Upper lobe of left lung (tissue), 6 donors: ENCODE results near the gene CEP78. TPM values are rescaled to one million over a fixed set of nuclear protein-coding genes. Genes with fewer than 3 reads are reported as not detected.

Source experiments
- ATAC-seq, 2 donors: fragments of 200-7000 bp; cut with Tn5 transposase; one replicate each; pipeline ENCODE4 v1.9.1; 2022; ENCODE audit warnings: mild to moderate bottlenecking in 2 of 2, moderate library complexity in 2 of 2; ENCODE audit not compliant: low FRiP score in 2 of 2
- DNase-seq, 2 donors: peaks; one replicate each; pipeline ENCODE4 v3.0.0-alpha.2; 2019 to 2020
- H3K27ac ChIP-seq, 4 donors: fragments of 200-600 bp; sonication (generic); one replicate each; pipeline ENCODE4 v1.5.1; 2016 to 2019
- H3K27me3 ChIP-seq, 4 donors: fragments of 200-600 bp; sonication (generic); one replicate each; pipeline ENCODE4 v1.5.1; 2017 to 2019
- H3K36me3 ChIP-seq, 4 donors: fragments of 200-600 bp; sonication (generic); one replicate each; pipeline ENCODE4 v1.5.1; 2016 to 2019
- H3K4me1 ChIP-seq, 4 donors: fragments of 200-600 bp; sonication (generic); one replicate each; pipeline ENCODE4 v1.5.1; 2018 to 2019
- H3K4me3 ChIP-seq, 4 donors: fragments of 200-600 bp; sonication (generic); one replicate each; pipeline ENCODE4 v1.5.1; 2017 to 2019; ENCODE audit warnings: mild to moderate bottlenecking in 2 of 4, moderate library complexity in 1 of 4
- H3K9me3 ChIP-seq, 4 donors: fragments of 200-600 bp; sonication (generic); one replicate each; pipeline ENCODE4 v1.5.1; 2018 to 2019
- CTCF ChIP-seq, 6 experiments: fragments of 450-650 bp in 4 of 6; fragments of 200-600 bp in 2 of 6; sonication (generic) in 2 of 6; IDR thresholded peaks; one replicate each; pipeline ENCODE4 v1.5.1; 2016 to 2019; ENCODE audit warnings: antibody characterized with exemption in 6 of 6
- EP300 ChIP-seq, 4 donors: sonication (generic); formaldehyde crosslinking; IDR thresholded peaks; one replicate each; pipeline ENCODE4 v1.5.1; 2017; ENCODE audit warnings: antibody characterized with exemption in 4 of 4, control low read depth in 2 of 4
- POLR2A ChIP-seq, 4 donors: fragments of 450-650 bp; IDR thresholded peaks; one replicate each; pipeline ENCODE4 v1.5.1; 2016 to 2017; ENCODE audit warnings: antibody characterized with exemption in 4 of 4, mild to moderate bottlenecking in 2 of 4
- POLR2AphosphoS5 ChIP-seq, 2 donors: sonication (generic); formaldehyde crosslinking; IDR thresholded peaks; one replicate each; pipeline ENCODE4 v1.5.1; 2017; ENCODE audit warnings: antibody characterized with exemption in 2 of 2
- WGBS, 2 donors: methylation state at CpG; one replicate each; pipeline ENCODE4 v1.1.5; 2017 to 2018; 5-methylcytosine and 5-hydroxymethylcytosine counted together
- total RNA-seq, 6 donors: library from RNA; depleted of rRNA in 4 of 6; stranded (reverse); fragments of >200 nt in 4 of 6; gene quantifications; one replicate each; pipeline versions ENCODE4 v1.1.0 to v1.2.1, GENCODE V29; 2016 to 2021
- donor health status: DM: no; HTN: no; CAD: no; lungs with moderate emphysema.
- donor health status: DM: no; HTN: yes; CAD: no; lungs with severe emphysema.

Gene CEP78
- total RNA-seq, 6 donors from 2014 or later, result 7.3 to 26.4 (median 11.9) TPM

GRCh38 chr9:78320875-78321496 lies 85.1 kb downstream of the CEP78 start:
- H3K27ac ChIP-seq, result no peak overlapping the region
- 94 to 95% methylated on average over 4 of the region's 4 CpGs for WGBS, 2 donors
- no peaks in the 10 kb centered on the region for H3K27me3 ChIP-seq
- no peak for TF ChIP-seq POLR2A (IDR thresholded peaks at IDR 0.05)
- no peak for TF ChIP-seq POLR2AphosphoS5 (IDR thresholded peaks at IDR 0.05)
- TF ChIP-seq EP300 (IDR thresholded peaks at IDR 0.05), result no peak
- TF ChIP-seq CTCF (IDR thresholded peaks at IDR 0.05), result no peak
- H3K9me3 ChIP-seq, result no peaks in the 10 kb centered on the region
- no peaks in the 10 kb centered on the region for H3K36me3 ChIP-seq
- DNase-seq, result no peak
- no peak for ATAC-seq
- no peaks in the 10 kb centered on the region for H3K4me1 ChIP-seq
- H3K4me3 ChIP-seq, result no peak overlapping the region

GRCh38 chr9:78321505-78321904 lies 85.6 kb downstream of the CEP78 start:
- no peak for ATAC-seq
- Histone ChIP-seq H3K4me3 (no peak overlapping the region), H3K27me3 (no peaks in the 10 kb centered on the region), H3K36me3 (no peaks in the 10 kb centered on the region), H3K4me1 (no peaks in the 10 kb centered on the region), H3K27ac (no peak overlapping the region), H3K9me3 (no peaks in the 10 kb centered on the region)
- DNase-seq, result no peak
- TF ChIP-seq EP300 (IDR thresholded peaks at IDR 0.05) (no peak), POLR2A (IDR thresholded peaks at IDR 0.05) (no peak), POLR2AphosphoS5 (IDR thresholded peaks at IDR 0.05) (no peak), CTCF (IDR thresholded peaks at IDR 0.05) (no peak)
- 94 to 95% methylated on average over 7 of the region's 7 CpGs for WGBS, 2 donors

DNA sequence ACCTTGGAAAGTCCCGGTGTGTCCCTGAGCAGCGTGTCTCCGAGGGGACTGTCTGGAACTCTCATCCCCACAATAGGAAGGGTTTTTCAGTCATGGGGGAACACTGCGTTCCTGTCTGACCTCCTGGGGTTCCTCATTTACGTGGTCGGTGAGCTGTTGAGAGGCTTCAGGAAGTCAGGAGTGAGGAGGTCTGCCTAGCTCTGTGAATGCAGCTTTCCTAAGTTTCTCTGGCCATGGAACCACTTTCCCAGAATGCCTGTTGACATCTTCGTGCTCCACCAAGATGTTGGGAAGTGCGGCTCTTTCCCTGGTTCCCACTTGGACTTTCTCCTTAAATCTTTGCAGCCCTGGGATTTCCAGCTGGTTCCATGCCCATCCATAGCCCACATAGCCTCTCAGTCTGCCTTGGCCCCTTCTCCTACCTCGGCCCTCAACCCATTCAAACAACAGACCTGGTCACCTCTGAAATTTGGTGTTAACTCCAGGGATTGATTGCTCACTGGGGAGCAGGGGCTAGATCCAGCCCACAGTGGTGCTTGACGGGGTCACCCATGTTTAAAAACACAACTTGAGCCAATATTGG lies 88.3 kb downstream of the CEP78 start:
- Histone ChIP-seq H3K4me3 (no peak overlapping the region), H3K27me3 (no peaks in the 10 kb centered on the region), H3K27ac (no peak overlapping the region), H3K36me3 (no peaks in the 10 kb centered on the region), H3K9me3 (no peaks in the 10 kb centered on the region), H3K4me1 (no peaks in the 10 kb centered on the region)
- ATAC-seq, result no peak
- no peak for TF ChIP-seq POLR2AphosphoS5 (IDR thresholded peaks at IDR 0.05)
- TF ChIP-seq EP300 (IDR thresholded peaks at IDR 0.05), result no peak
- no peak for TF ChIP-seq POLR2A (IDR thresholded peaks at IDR 0.05)
- no peak for TF ChIP-seq CTCF (IDR thresholded peaks at IDR 0.05)
- DNase-seq, result no peak
- WGBS, 2 donors, result 91 to 99% methylated on average over 7 to 10 of the region's 10 CpGs

DNA sequence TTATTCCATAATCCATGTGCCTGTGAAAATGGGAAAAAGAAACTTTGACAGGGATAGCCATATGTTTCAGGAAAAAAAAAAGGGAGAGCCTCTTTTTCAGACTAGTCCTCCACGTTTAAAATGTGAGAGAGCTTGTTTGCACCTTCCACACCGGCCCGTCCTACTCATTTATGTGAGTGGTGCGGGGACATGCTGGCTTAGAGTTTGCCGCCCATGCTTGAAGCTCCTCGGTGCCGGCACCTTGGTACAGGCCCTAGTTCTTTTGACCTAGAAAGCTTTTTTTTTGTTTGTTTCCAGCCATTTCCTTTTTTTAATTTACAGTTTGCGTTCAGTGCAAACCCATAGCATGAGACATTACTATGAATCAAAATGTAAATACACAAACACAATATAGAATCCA lies 88.8 kb downstream of the CEP78 start:
- TF ChIP-seq POLR2AphosphoS5 (IDR thresholded peaks at IDR 0.05) (no peak), CTCF (IDR thresholded peaks at IDR 0.05) (no peak), POLR2A (IDR thresholded peaks at IDR 0.05) (no peak)
- no peak for ATAC-seq
- no peak for DNase-seq
- no peaks in the 10 kb centered on the region for H3K36me3 ChIP-seq
- WGBS, 2 donors, result 94% methylated on average over 8 of the region's 8 CpGs
- no peaks in the 10 kb centered on the region for H3K4me1 ChIP-seq
- no peak overlapping the region for H3K4me3 ChIP-seq
- H3K27me3 ChIP-seq, result no peaks in the 10 kb centered on the region
- no peak overlapping the region for H3K27ac ChIP-seq
- H3K9me3 ChIP-seq, result no peaks in the 10 kb centered on the region

DNA sequence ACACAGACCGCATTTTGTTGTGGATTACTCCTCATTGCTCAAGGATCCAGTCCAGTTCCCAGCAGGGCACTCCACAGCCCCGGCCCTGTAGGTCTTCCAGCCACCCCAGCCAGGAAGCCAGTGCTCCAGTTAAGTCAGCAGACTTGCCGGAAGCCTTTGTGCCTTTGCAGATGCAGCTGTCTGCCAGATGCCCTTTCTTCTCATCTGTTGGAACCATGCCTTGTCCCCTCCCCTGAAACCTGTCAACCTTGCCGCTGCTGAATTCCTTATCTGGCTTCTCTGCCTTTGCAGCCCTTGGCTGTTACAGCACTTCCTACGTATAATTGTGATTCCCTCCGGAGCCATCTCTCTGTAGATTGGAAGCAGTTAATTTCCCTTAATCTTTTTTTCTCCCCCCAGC lies 89.5 kb downstream of the CEP78 start:
- H3K4me3 ChIP-seq, result no peak overlapping the region
- TF ChIP-seq EP300 (IDR thresholded peaks at IDR 0.05) (no peak), POLR2A (IDR thresholded peaks at IDR 0.05) (no peak), POLR2AphosphoS5 (IDR thresholded peaks at IDR 0.05) (no peak), CTCF (IDR thresholded peaks at IDR 0.05) (no peak)
- DNase-seq (no peak), ATAC-seq (no peak)
- H3K27ac ChIP-seq, result no peak overlapping the region
- WGBS, 2 donors, result 43 to 62% methylated on average over 6 of the region's 6 CpGs
- H3K9me3 ChIP-seq, result no peaks in the 10 kb centered on the region
- no peaks in the 10 kb centered on the region for H3K36me3 ChIP-seq
- H3K27me3 ChIP-seq, result no peaks in the 10 kb centered on the region
- no peaks in the 10 kb centered on the region for H3K4me1 ChIP-seq
